GM19240 (cell line): Measurements from ENCODE around the gene NBPF1.
"Not testable (repeated sequence)": the region's sequence is repeated elsewhere in the genome, so short reads cannot be mapped to it uniquely, and the experiment has no call there.

ENCODE experiments used
- DNase-seq: peaks from one replicate; pipeline ENCODE4 v3.0.0; 2011; ENCODE audit warnings: low spot score; ENCODE audit not compliant: insufficient read length

Gene NBPF1

GRCh38 chr1:16553244-16553643, 60.1 kb downstream of the NBPF1 start:
- DNase-seq, result not testable (repeated sequence)

DNA sequence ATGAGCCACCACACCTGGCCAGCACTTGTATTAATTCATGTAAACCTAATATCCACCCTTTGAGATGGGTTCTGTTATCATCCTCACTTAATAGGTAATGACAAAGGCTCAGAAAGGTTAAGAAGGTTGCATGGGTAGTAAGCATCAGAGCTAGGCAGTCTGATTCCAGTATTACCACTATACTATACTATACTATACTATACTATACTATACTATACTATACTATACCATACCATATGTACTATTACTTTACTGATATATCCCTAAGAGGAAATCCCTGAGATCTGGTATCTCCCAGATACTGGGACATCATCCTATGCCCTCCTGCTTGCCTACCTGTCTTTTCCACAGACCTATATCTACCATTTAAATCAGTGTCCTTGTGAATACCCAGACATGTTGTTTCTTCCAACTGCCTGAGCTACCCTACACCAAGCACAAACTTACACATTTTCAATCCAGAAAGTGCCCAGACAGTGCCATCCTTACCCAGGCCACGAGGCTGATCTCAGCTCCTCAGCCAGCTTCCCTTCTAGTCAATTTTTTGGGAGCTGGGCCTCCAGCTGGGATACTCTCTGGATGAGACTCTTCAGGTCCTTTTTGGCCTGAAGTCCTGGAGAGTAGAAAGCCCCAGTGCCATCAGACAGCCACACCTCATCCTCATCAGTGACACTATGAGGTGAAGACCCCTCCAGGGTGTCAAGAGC, 63.0 kb downstream of the NBPF1 start:
- DNase-seq, result not testable (repeated sequence)

- DNase-seq, result not testable (repeated sequence)
Measured at GRCh38 chr1:16549545-16549944, 63.8 kb downstream of the NBPF1 start.

DNA sequence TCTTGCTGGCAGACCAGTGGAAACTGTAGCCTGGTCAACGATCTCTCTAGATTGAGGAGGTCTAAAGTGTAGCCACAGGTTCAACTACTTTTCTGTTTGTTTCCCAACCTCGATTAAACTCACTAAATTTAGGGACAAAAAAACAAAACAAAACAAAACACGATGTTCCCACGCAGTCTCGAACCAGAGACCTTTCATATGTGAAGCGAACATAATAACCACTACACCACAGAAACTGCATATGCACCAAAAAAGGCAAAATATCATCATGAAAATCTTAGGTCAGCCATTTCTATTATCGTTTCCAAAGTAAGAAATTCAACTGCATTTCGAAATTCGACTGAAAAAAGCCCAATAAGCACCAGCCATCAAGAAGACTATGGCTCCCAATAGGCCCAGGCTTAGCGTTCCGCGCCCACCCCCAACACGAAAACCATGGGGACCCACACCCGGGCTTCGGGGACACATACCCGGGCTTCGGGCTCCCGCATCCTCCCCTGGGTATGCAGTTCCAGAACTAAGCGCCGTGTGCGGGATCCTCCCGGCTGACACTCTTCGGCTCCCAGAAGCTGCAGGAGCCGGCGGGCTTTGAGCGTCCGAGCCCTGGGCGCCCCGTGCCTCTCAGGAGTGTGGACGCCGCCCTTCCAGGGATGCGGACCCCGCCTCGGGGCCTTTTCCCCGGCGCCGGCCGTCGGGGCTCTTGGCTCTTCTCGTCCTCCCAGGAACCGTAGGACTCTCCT, 65.7 kb downstream of the NBPF1 start:
- DNase-seq, result not testable (repeated sequence)

DNA sequence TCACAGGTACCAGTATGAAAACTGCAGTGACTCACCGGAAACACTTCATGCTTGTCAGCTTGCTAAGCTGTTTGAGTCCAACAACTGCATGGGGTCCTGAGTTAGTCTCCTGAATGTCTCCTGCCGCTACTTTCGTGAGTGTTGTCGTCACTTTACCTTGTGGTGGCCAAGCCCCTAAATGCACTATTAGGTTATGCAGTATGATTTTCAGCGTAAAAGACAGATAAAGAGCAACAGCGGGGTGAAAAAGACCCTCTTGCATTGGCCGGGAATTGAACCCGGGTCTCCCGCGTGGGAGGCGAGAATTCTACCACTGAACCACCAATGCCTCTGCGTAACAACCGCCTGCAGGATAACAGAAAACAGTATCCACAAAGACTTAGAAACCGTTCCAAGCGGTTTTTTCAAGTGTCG, 67.7 kb downstream of the NBPF1 start:
- DNase-seq, result not testable (repeated sequence)

DNA sequence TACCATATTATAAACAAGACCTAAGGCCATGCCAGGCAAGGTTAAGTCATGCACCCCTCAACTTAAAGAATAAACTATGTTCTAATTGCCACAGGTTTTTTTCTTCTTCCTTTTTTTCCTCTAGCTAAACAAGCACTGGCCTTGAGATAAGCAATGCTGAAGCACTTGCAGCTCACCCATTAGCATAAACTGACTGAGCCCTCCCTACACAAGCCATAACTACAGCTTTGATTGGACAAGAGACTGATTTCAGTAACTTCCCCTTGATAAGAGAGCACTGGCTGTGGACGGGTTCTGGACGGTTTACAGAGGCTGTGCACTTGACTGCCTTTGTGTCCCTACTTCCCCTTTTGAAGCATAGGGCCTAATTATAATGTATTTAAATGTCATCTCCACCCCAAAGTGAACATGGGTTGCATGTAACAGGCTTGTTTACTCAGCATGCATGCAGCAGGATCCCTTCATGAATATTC, 72.9 kb downstream of the NBPF1 start:
- DNase-seq, result not testable (repeated sequence)

GRCh38 chr1:16537528-16537927, 75.8 kb downstream of the NBPF1 start:
- DNase-seq, result not testable (repeated sequence)

GRCh38 chr1:16536796-16537195, 76.6 kb downstream of the NBPF1 start:
- DNase-seq, result not testable (repeated sequence)

GRCh38 chr1:16535898-16536297, 77.5 kb downstream of the NBPF1 start:
- DNase-seq, result not testable (repeated sequence)

- not testable (repeated sequence) for DNase-seq
Measured at GRCh38 chr1:16535487-16535886, 77.9 kb downstream of the NBPF1 start.

DNA sequence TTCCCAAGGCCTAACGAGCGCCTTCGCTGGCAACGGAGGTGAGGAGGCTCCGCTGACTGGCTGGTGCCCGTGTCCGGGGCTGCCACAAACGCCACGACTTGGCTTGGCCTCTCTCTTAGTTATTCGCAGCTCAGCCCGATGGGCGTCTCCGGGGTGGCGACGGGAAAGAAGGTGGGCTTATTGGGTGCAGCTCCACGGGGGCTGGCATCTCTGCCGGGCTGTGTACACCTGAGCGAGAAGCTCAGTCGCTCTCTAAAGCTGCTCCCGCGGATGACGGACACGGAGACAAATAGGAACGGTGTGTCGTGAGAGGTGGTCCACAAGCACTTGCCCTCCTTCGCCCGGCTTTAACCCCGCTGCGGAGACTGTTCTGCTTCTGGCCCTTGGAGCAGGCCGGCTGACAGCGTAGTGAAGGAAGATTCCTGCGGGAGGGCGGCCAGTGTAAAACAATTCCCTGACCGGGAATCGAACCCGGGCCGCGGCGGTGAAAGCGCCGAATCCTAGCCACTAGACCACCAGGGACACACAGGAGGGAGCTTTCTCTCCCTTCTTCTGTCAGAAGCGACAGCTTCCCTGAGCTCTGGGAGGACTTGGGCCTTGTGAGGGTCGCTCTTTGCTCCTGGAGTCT, 78.4 kb downstream of the NBPF1 start:
- not testable (repeated sequence) for DNase-seq

GRCh38 chr1:16534239-16534828, 79.0 kb downstream of the NBPF1 start:
- DNase-seq, result not testable (repeated sequence)

GRCh38 chr1:16532235-16532991, 81.0 kb downstream of the NBPF1 start:
- not testable (repeated sequence) for DNase-seq

DNA sequence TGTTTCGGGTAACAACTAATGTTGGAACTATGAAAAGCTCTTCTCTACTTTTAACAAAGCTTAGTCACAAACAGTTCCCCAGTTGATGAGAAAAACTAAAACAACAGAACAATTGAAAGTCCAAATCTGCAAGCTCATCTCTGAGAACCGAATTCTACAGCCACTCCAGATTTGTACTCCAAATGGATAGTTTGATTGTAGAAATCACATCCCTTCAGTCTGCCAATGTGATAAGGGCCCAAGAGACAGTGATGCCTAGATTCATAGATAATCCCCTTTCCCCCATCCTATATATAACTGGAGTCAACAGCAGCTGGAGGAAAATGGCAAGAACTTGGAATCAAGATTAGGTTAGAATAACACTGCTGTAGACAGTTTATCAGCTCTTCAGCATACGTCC, 85.0 kb downstream of the NBPF1 start:
- not testable (repeated sequence) for DNase-seq

DNA sequence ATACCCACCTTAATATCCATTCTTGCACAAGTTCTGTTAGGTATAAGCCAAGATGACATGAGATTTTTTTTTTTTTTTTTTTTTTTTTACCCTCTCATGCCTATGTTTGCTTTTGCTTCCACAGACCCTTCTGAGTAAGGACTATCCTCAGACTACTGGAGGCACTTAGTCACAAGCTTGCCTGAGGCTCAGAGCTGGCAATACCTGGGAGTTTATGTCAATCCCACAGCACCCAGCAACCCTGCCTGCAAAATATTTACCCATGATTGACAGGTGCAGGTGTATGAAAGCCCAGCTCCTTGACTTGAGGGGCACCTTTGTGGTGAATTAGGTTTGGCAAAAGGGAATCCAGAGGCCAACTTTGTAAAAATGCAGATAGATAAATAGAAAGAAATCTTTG, 87.6 kb downstream of the NBPF1 start:
- not testable (repeated sequence) for DNase-seq

- DNase-seq, result not testable (repeated sequence)
Measured at GRCh38 chr1:16521679-16522078, 91.7 kb downstream of the NBPF1 start.

GRCh38 chr1:16521288-16521583, 92.1 kb downstream of the NBPF1 start:
- no peak for DNase-seq

GRCh38 chr1:16520435-16521287, 92.7 kb downstream of the NBPF1 start:
- not testable (repeated sequence) for DNase-seq

GRCh38 chr1:16519255-16519951, 94.0 kb downstream of the NBPF1 start:
- DNase-seq, result not testable (repeated sequence)

- not testable (repeated sequence) for DNase-seq
Measured at GRCh38 chr1:16518913-16519254, 94.5 kb downstream of the NBPF1 start.
